IMR-90 (cell line): Measurements from ENCODE around the gene RANBP3.

Experiments
- BHLHE40 ChIP-seq: fragments of 150-350 bp; IDR thresholded peaks from 2 replicates; pipeline ENCODE4 v1.6.1; 2016; ENCODE audit warnings: mild to moderate bottlenecking, low read depth, low read length
- CEBPB ChIP-seq: IDR thresholded peaks from 2 replicates; pipeline ENCODE4 v1.6.1; 2012; ENCODE audit warnings: low read depth, low read length, improper control_type of control experiment
- CHD1 ChIP-seq: IDR thresholded peaks from 2 replicates; pipeline ENCODE4 v1.6.1; 2012; ENCODE audit warnings: low read depth, low read length, improper control_type of control experiment
- MAFK ChIP-seq: IDR thresholded peaks from 2 replicates; pipeline ENCODE4 v1.6.1; 2012; ENCODE audit warnings: low read depth, low read length, improper control_type of control experiment
- MXI1 ChIP-seq: IDR thresholded peaks from 2 replicates; pipeline ENCODE4 v1.6.1; 2012; ENCODE audit warnings: low read depth, mild to moderate bottlenecking, low read length, moderate library complexity, borderline replicate concordance
- NFE2L2 ChIP-seq: fragments of 150-350 bp; IDR thresholded peaks from 2 replicates; pipeline ENCODE4 v1.6.1; 2016; ENCODE audit warnings: low read depth, mild to moderate bottlenecking, low read length
- POLR2A ChIP-seq: IDR thresholded peaks from 2 replicates; pipeline ENCODE4 v1.6.1; 2012; ENCODE audit warnings: mild to moderate bottlenecking, low read depth, low read length
- RCOR1 ChIP-seq: IDR thresholded peaks from 2 replicates; pipeline ENCODE4 v1.6.1; 2012; ENCODE audit warnings: mild to moderate bottlenecking, low read length, improper control_type of control experiment; ENCODE audit not compliant: insufficient replicate concordance
- RFX5 ChIP-seq: IDR thresholded peaks from 2 replicates; pipeline ENCODE4 v1.8.0; 2012; ENCODE audit warnings: low read depth, mild to moderate bottlenecking, low read length, moderate library complexity
- SMC3 ChIP-seq: fragments of 150-350 bp; IDR thresholded peaks from 2 replicates; pipeline ENCODE4 v1.6.1; 2016; ENCODE audit warnings: low read depth, mild to moderate bottlenecking, antibody characterized with exemption, low read length, moderate library complexity
- TF ChIP-seq, protein P1 (sequence below): conservative IDR thresholded peaks from 2 replicates; pipeline ENCODE4 v1.5.1; 2012; ENCODE audit warnings: mild to moderate bottlenecking, low read depth, low read length, improper control_type of control experiment
- TF ChIP-seq, protein P2 (sequence below): fragments of 150-350 bp; IDR thresholded peaks from 2 replicates; pipeline ENCODE4 v1.6.1; 2017; ENCODE audit warnings: mild to moderate bottlenecking, antibody characterized with exemption, low read length, low read depth

DNA sequence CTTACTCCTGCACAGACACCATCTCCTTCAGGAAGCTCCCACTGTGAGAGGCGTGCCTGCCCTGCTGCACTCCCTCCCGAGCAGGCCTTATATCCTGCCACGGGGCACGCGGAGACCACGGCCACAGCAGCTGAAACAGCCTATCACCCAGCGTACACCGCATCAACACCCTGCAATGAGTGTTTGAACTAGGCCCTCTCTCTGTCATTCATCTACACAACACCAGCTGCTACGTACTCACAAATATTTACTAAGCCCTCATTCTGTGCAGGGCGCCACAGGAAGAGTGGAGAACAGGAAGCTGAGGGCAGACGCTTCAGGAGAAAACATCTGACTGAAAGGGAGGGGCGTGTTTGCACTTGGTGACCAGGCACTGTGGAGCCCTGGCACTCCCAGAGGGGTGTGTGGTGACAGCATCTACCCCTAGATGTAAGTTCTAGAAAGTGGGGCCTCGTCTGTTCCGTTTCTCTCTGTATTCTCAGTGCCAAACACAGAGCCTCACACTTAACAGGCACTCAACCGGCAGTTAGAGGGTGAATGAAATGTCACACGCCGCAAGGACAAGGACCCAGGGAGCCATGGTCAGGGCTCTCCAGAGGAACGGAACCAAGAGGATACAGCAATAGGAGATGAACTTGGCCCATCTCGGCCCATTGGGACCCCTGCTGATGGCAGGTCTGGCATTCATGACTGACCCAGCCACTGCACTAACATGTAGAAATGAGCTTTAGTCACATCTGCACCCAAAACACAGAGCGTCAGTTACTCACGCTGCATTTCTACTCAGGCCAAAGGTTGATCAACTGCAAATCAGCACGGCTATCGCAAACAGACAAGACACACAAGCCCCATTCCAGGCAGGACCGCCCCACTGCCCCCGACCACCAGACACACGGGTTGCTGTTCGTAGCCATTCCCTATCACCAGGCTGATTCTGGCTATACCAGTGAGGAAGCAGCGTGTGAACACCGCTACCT, 15.7 kb downstream of the RANBP3 start:
- TF ChIP-seq, protein P1, sequence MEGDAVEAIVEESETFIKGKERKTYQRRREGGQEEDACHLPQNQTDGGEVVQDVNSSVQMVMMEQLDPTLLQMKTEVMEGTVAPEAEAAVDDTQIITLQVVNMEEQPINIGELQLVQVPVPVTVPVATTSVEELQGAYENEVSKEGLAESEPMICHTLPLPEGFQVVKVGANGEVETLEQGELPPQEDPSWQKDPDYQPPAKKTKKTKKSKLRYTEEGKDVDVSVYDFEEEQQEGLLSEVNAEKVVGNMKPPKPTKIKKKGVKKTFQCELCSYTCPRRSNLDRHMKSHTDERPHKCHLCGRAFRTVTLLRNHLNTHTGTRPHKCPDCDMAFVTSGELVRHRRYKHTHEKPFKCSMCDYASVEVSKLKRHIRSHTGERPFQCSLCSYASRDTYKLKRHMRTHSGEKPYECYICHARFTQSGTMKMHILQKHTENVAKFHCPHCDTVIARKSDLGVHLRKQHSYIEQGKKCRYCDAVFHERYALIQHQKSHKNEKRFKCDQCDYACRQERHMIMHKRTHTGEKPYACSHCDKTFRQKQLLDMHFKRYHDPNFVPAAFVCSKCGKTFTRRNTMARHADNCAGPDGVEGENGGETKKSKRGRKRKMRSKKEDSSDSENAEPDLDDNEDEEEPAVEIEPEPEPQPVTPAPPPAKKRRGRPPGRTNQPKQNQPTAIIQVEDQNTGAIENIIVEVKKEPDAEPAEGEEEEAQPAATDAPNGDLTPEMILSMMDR = no peak
- TF ChIP-seq POLR2A (no peak), RCOR1 (no peak), CEBPB (no peak), RFX5 (no peak), CHD1 (no peak), MXI1 (no peak), BHLHE40 (peak; percentile 60; the same call in 1 of the 2 replicates), NFE2L2 (no peak), MAFK (no peak), SMC3 (no peak)
- TF ChIP-seq, protein P2, sequence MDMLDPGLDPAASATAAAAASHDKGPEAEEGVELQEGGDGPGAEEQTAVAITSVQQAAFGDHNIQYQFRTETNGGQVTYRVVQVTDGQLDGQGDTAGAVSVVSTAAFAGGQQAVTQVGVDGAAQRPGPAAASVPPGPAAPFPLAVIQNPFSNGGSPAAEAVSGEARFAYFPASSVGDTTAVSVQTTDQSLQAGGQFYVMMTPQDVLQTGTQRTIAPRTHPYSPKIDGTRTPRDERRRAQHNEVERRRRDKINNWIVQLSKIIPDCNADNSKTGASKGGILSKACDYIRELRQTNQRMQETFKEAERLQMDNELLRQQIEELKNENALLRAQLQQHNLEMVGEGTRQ = no peak
